Activated CD4-positive, alpha-beta memory T cell treated with anti-CD3 and anti-CD28 coated beads for 36 hours (primary cell): Measurements from ENCODE around the gene NUP58. TPM values are rescaled to one million over a fixed set of nuclear protein-coding genes. Genes with fewer than 3 reads are reported as not detected.

Experiments
- CTCF ChIA-PET: fragments of 350-600 bp; sonication (Branson Sonifier 250); formaldehyde crosslinking; loops from one replicate; lab custom pipeline; 2021; ENCODE audit warnings: antibody characterized with exemption, inconsistent platforms; lab: Charles Lee
- POLR2A ChIA-PET: fragments of 350-600 bp; sonication (Branson Sonifier 250); formaldehyde crosslinking; loops from one replicate; lab custom pipeline; 2021; ENCODE audit warnings: antibody characterized with exemption; lab: Charles Lee
- DNase-seq: peaks from one replicate; pipeline ENCODE4 v3.0.0-alpha.2; 2020
- H3K27ac Mint-ChIP-seq: one replicate; pipeline ENCODE4 v1.8.0; 2021; ENCODE audit warnings: mixed read lengths
- H3K27me3 Mint-ChIP-seq: one replicate; pipeline ENCODE4 v1.8.0; 2021; ENCODE audit warnings: mixed read lengths
- H3K36me3 Mint-ChIP-seq: one replicate; pipeline ENCODE4 v1.8.0; 2021; ENCODE audit warnings: mixed read lengths
- H3K4me1 Mint-ChIP-seq: one replicate; pipeline ENCODE4 v1.8.0; 2021; ENCODE audit warnings: low read depth, mixed read lengths
- H3K4me3 Mint-ChIP-seq: one replicate; pipeline ENCODE4 v1.8.0; 2021; ENCODE audit warnings: mild to moderate bottlenecking, mixed read lengths
- H3K9me3 Mint-ChIP-seq: one replicate; pipeline ENCODE4 v1.8.0; 2021; ENCODE audit warnings: mixed read lengths
- intact Hi-C: fragments of 100-400 bp; cut with micrococcal nuclease; formaldehyde crosslinking; loops from one replicate; pipeline ENCODE4 v1.15.1; 2023
- total RNA-seq, 2 experiments: library from RNA; stranded (reverse); gene quantifications; one replicate each; pipeline ENCODE4 v1.2.3, GENCODE V29; 2021

The NUP58 gene
- total RNA-seq, 2 experiments from 2014 or later: 99.4 to 101 TPM

GRCh38 chr13:25281193-25281934, 20.1 kb upstream of the NUP58 start:
- Mint-ChIP-seq H3K27me3 (no peaks in the 10 kb centered on the region), H3K36me3 (peaks cover 3% of the 10 kb centered on the region), H3K4me1 (peaks cover 86% of the 10 kb centered on the region), H3K4me3 (peak overlapping the region; percentile 11), H3K9me3 (no peaks in the 10 kb centered on the region), H3K27ac (peak overlapping the region; percentile 83)
- POLR2A ChIA-PET: interaction anchor here (0.6 to 1.6 kb wide), 3 partner anchors 10 to 591 kb away, joined by 3 to 7 read pairs (median 5); no protein-coding TSS in a partner anchor
- peak; percentile 58 for DNase-seq
- CTCF ChIA-PET: interaction anchor here (0.9 kb wide), 1 partner anchor 24 kb away, joined by 3 read pairs; no protein-coding TSS in a partner anchor
- intact Hi-C loops: loop anchor here (1.0 to 10.0 kb wide), 4 partner anchors 20 to 1007 kb away; partner anchors contain the start of gene NUP58

DNA sequence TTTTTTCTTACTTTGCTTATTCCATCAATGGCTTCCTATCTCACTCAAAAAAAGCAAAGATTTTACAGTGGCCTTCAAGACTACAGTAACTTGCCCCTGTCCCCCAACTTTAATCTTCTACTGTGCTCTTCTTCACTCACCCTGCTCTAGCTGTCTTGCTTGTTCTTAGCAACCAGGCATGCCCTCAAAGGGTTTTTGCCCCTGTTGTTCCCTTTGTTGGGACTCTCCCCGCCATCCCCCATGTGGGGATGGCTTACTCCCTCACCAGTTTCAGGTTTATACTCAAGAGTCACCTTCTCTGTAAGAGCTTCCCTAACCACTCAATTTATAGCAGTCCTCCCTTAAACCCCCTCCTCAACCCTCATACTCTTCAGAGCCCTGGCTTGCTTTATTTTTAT, 19.5 kb upstream of the NUP58 start:
- ChIA-PET POLR2A (interaction anchor here (0.9 to 1.6 kb wide), 2 partner anchors 10 to 20 kb away, joined by 5 to 7 read pairs; no protein-coding TSS in a partner anchor), CTCF (interaction anchor here (0.9 kb wide), 1 partner anchor 25 kb away, joined by 3 read pairs; no protein-coding TSS in a partner anchor)
- H3K27ac Mint-ChIP-seq: peak overlapping the region; percentile 83
- H3K4me3 Mint-ChIP-seq: peak overlapping the region; percentile 11
- no peaks in the 10 kb centered on the region for H3K9me3 Mint-ChIP-seq
- intact Hi-C loops: loop anchor here (1.0 to 10.0 kb wide), 4 partner anchors 19 to 1007 kb away; partner anchors contain the start of gene NUP58
- no peaks in the 10 kb centered on the region for H3K27me3 Mint-ChIP-seq
- peak; percentile 59 for DNase-seq
- H3K4me1 Mint-ChIP-seq: peaks cover 82% of the 10 kb centered on the region
- peaks cover 5% of the 10 kb centered on the region for H3K36me3 Mint-ChIP-seq

DNA sequence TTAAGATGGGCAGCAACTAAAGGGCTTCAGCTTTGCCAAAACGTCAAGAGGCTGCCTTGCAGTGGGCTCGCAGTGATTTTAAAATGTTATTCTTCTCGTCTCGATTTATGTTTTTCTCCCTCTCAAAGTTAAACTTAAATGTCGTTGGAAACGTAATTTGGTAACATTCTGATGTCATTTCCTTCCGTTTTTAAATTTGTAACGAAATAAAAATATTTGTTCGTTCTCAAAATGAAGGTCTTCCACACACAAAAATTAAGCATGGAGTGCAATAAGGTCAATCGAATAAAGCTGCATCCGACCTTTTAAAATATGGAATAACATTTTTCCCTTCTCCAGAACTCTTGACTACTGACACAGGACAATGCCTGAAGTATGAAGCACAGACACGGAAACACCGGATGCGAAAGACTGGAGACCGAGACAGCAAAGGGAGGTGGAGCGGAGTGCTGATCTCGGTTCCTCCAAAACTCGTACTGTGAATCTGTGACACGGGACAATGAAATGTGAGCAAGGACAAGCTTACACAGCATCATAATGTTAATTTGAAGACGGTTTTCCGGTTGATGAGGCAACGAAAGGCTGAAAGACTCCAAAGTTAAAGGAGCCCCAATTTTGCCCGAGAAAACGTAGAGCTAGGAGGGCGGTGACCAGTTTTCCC, 15.0 kb upstream of the NUP58 start:
- H3K36me3 Mint-ChIP-seq: peaks cover 5% of the 10 kb centered on the region
- H3K4me1 Mint-ChIP-seq: peaks cover 44% of the 10 kb centered on the region
- no peaks in the 10 kb centered on the region for H3K9me3 Mint-ChIP-seq
- intact Hi-C loops: loop anchor here (1.0 to 10.0 kb wide), 3 partner anchors 10 to 1012 kb away; no protein-coding TSS in a partner anchor
- H3K27ac Mint-ChIP-seq: peak overlapping the region; percentile 86
- POLR2A ChIA-PET: interaction anchor here (0.6 to 1.8 kb wide), 4 partner anchors 10 to 23 kb away, joined by 3 to 9 read pairs (median 4); no protein-coding TSS in a partner anchor
- no peaks in the 10 kb centered on the region for H3K27me3 Mint-ChIP-seq
- H3K4me3 Mint-ChIP-seq: peak overlapping the region; percentile 93
- CTCF ChIA-PET: interaction anchor here (0.7 to 2.4 kb wide), 8 partner anchors 10 to 19 kb away, joined by 3 to 11 read pairs (median 6); partner anchors contain the start of gene NUP58
- DNase-seq: peak; percentile 59

- POLR2A ChIA-PET: interaction anchor here (0.6 to 1.8 kb wide), 5 partner anchors 11 to 23 kb away, joined by 3 to 9 read pairs (median 4); no protein-coding TSS in a partner anchor
- peak; percentile 96 for DNase-seq
- H3K4me1 Mint-ChIP-seq: peaks cover 40% of the 10 kb centered on the region
- peaks cover 5% of the 10 kb centered on the region for H3K36me3 Mint-ChIP-seq
- peak within 1 kb of the TSS; percentile 86 for H3K27ac Mint-ChIP-seq
- peak within 1 kb of the TSS; percentile 93 for H3K4me3 Mint-ChIP-seq
- H3K27me3 Mint-ChIP-seq: no peaks in the 10 kb centered on the region
- CTCF ChIA-PET: interaction anchor here (0.6 to 2.4 kb wide), 17 partner anchors 9 to 57 kb away, joined by 3 to 11 read pairs (median 4); partner anchors contain the start of gene NUP58
- intact Hi-C loops: loop anchor here (1.0 to 10.0 kb wide), 5 partner anchors 11 to 1012 kb away; partner anchors contain the start of gene NUP58
- no peaks in the 10 kb centered on the region for H3K9me3 Mint-ChIP-seq
Measured at GRCh38 chr13:25286969-25287961, 14.2 kb upstream of the NUP58 start, which contains the start of gene MTMR6. TSS of gene MTMR6 (minus strand) at chr13:25287488. CDS start at chr13:25287247, 241 bp downstream.

DNA sequence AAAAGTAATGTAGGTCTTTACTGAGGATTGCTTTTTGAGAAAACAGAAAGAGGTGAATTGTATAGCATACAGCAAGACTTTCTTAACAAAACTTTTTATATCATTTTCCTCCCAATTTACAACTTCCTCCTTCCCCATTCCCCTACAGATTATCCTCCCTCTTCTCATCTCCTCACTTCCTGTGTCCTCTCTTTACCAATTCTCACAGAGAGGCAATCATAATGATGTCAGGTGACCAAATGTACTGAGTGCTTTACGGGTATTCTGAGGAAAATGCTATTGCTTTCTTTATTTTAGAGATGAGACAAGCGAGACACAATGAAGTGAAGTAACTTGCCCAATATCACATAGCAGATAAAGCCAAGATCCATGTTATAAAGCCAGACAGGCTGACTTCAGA, 12.5 kb upstream of the NUP58 start:
- intact Hi-C loops: loop anchor here (10.0 kb wide), 2 partner anchors 616 to 1014 kb away; no protein-coding TSS in a partner anchor

GRCh38 chr13:25291691-25292090, 9.7 kb upstream of the NUP58 start:
- intact Hi-C loops: no loop called here
- peaks cover 5% of the 10 kb centered on the region for H3K4me1 Mint-ChIP-seq
- no peak overlapping the region for H3K4me3 Mint-ChIP-seq
- no peaks in the 10 kb centered on the region for H3K27me3 Mint-ChIP-seq
- DNase-seq: no peak
- no peak overlapping the region for H3K27ac Mint-ChIP-seq
- H3K9me3 Mint-ChIP-seq: no peaks in the 10 kb centered on the region
- ChIA-PET POLR2A (no interaction called here), CTCF (no interaction called here)
- H3K36me3 Mint-ChIP-seq: no peaks in the 10 kb centered on the region

More for the DNA sequence above, 12.5 kb upstream of the NUP58 start:
- ChIA-PET CTCF (interaction anchor here (0.7 kb wide), 1 partner anchor 13 kb away, joined by 3 read pairs; no protein-coding TSS in a partner anchor), POLR2A (no interaction called here)
- no peak for DNase-seq
- no peak overlapping the region for H3K27ac Mint-ChIP-seq
- H3K36me3 Mint-ChIP-seq: peaks cover 4% of the 10 kb centered on the region
- no peaks in the 10 kb centered on the region for H3K27me3 Mint-ChIP-seq
- no peaks in the 10 kb centered on the region for H3K9me3 Mint-ChIP-seq
- peaks cover 26% of the 10 kb centered on the region for H3K4me1 Mint-ChIP-seq
- no peak overlapping the region for H3K4me3 Mint-ChIP-seq

DNA sequence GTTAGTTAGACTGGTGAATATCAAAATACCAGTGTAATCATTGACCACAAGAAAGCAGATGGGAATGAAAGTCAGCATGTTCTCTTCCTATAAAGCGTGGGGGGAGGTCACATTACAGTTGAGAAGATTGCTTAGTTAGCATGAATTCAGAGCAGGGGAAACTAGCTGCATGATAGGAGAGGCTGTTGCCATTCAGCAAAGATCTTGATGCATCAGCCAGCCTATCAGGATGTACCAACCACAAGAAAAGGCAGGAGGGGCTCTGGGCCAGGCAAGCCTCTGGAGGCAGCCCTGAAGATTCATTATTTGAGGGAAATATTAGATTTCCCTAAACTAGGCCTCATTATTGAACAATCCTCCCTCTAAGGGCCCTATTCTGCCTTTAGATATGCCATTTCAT, 9.1 kb upstream of the NUP58 start:
- H3K4me3 Mint-ChIP-seq: no peak overlapping the region
- ChIA-PET POLR2A (interaction anchor here (0.9 kb wide), 1 partner anchor 10 kb away, joined by 3 read pairs; no protein-coding TSS in a partner anchor), CTCF (no interaction called here)
- no peaks in the 10 kb centered on the region for H3K36me3 Mint-ChIP-seq
- intact Hi-C loops: no loop called here
- H3K9me3 Mint-ChIP-seq: no peaks in the 10 kb centered on the region
- H3K27ac Mint-ChIP-seq: peak overlapping the region; percentile 18
- H3K27me3 Mint-ChIP-seq: no peaks in the 10 kb centered on the region
- DNase-seq: peak; percentile 23
- peaks cover 5% of the 10 kb centered on the region for H3K4me1 Mint-ChIP-seq

- H3K4me3 Mint-ChIP-seq: no peak overlapping the region
- no peaks in the 10 kb centered on the region for H3K9me3 Mint-ChIP-seq
- ChIA-PET POLR2A (no interaction called here), CTCF (interaction anchor here (1.4 to 2.4 kb wide), 2 partner anchors 9 to 12 kb away, joined by 3 to 8 read pairs; partner anchors contain the start of gene MTMR6)
- no peak for DNase-seq
- no peaks in the 10 kb centered on the region for H3K27me3 Mint-ChIP-seq
- no peaks in the 10 kb centered on the region for H3K36me3 Mint-ChIP-seq
- H3K4me1 Mint-ChIP-seq: peaks cover 6% of the 10 kb centered on the region
- intact Hi-C loops: no loop called here
- no peak overlapping the region for H3K27ac Mint-ChIP-seq
Measured at GRCh38 chr13:25295228-25295627, 6.2 kb upstream of the NUP58 start.

DNA sequence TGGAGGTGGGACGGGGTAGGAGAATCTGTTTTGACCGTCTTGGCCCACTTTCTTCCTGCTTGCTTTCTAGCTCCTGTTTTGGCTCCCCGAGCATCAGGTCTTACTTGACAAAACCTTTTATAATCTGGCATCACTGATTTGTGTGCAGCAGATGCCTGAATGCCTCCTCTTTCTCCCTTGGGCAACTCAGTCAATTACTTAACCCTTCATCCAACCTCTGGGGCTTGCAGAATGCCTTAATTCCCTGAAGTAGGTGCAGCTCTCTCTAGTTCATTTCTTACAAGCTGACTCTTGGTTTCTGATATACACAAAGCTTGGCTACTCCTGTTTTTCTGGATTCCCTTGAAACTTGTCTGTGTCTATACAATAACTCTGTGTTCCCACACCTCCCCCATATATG, 5.7 kb upstream of the NUP58 start:
- POLR2A ChIA-PET: no interaction called here

DNA sequence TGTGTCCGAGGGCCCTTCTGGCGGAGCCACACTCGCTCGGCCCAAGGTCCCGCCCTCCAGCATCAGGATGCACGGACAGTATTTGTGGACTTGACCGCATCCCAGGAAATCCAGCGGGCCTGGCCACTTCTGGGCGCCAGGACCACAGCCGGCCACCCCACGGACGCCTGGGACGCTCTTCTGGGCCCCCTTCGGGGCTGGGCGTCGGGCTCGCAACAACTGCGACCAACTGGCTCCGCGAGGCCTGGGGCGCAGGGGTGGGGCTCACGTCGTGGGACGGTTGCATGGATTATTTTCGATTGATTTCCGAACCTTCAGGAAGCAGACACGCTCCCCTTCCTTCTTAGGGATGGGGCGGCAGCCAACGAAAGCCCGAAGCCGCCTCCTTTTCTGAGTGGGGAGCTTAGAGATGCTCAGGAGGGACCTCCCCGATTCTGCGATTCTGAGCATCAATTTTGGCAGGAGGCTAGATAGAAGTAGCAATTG, 521 bp upstream of the NUP58 start:
- Mint-ChIP-seq H3K27ac (peak overlapping the region; percentile 92), H3K9me3 (no peaks in the 10 kb centered on the region), H3K27me3 (no peaks in the 10 kb centered on the region), H3K4me1 (peaks cover 31% of the 10 kb centered on the region), H3K36me3 (peaks cover 23% of the 10 kb centered on the region), H3K4me3 (peak overlapping the region; percentile 92)
- DNase-seq: peak; percentile 35
- CTCF ChIA-PET: interaction anchor here (1.2 to 1.8 kb wide), 2 partner anchors 14 to 29 kb away, joined by 4 to 6 read pairs; partner anchors contain the start of gene MTMR6
- POLR2A ChIA-PET: interaction anchor here (0.6 to 1.4 kb wide), 2 partner anchors 25 to 29 kb away, joined by 3 read pairs; no protein-coding TSS in a partner anchor
- intact Hi-C loops: loop anchor here (1.0 to 5.0 kb wide), 5 partner anchors 14 to 379 kb away; partner anchors contain the start of gene MTMR6

More for the DNA sequence above, 5.7 kb upstream of the NUP58 start:
- no peaks in the 10 kb centered on the region for H3K36me3 Mint-ChIP-seq
- H3K4me3 Mint-ChIP-seq: no peak overlapping the region
- H3K9me3 Mint-ChIP-seq: no peaks in the 10 kb centered on the region
- CTCF ChIA-PET: interaction anchor here (1.4 to 2.4 kb wide), 2 partner anchors 9 to 12 kb away, joined by 3 to 8 read pairs; partner anchors contain the start of gene MTMR6
- no peak overlapping the region for H3K27ac Mint-ChIP-seq
- no peaks in the 10 kb centered on the region for H3K27me3 Mint-ChIP-seq
- H3K4me1 Mint-ChIP-seq: peaks cover 8% of the 10 kb centered on the region
- DNase-seq: no peak
- intact Hi-C loops: no loop called here
